ENCODE measurements around the gene TMEM131.

DNA sequence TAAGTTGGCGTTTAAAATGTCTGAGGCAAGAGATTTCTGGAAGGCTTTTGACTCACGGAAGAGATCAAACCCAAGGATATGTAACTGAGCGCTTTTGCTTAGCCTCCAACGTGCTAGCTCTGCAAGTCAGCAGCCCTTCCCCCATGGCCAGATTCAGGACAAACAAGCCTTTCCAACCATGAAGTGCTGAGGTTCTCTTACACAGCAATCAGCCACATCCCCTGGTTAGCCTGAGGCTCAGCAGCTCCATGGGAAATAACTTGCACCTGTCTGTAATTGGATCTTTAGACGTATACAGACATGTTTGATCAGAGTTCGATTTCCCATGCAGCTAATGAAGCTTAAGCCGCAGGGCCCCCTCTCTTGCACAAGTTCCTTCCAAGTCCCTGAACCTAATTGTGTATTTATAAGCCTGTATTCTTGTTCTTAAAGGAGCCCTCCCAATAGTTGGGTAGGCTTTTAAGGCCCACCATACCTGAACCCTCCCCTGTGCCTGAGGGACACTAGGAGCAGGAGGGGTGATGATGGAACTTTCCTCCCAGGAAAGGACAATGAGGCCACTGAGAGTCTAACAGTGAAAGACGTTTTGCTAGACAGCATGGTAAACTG lies 2.1 kb upstream of the TMEM131 start:
- TF ChIP-seq, protein P1, sequence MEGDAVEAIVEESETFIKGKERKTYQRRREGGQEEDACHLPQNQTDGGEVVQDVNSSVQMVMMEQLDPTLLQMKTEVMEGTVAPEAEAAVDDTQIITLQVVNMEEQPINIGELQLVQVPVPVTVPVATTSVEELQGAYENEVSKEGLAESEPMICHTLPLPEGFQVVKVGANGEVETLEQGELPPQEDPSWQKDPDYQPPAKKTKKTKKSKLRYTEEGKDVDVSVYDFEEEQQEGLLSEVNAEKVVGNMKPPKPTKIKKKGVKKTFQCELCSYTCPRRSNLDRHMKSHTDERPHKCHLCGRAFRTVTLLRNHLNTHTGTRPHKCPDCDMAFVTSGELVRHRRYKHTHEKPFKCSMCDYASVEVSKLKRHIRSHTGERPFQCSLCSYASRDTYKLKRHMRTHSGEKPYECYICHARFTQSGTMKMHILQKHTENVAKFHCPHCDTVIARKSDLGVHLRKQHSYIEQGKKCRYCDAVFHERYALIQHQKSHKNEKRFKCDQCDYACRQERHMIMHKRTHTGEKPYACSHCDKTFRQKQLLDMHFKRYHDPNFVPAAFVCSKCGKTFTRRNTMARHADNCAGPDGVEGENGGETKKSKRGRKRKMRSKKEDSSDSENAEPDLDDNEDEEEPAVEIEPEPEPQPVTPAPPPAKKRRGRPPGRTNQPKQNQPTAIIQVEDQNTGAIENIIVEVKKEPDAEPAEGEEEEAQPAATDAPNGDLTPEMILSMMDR (IDR thresholded peaks at IDR 0.05), result no peak
- TF ChIP-seq EZH2phosphoT487 (IDR thresholded peaks at IDR 0.05), result no peak
